ENCODE results near the gene DDX24.

Gene DDX24

GRCh38 chr14:94008234-94008633 lies 72.8 kb downstream of the DDX24 start:
- Histone ChIP-seq H3K36me3 (ENCODE audit: control insufficient read depth in 2 of 2, insufficient read depth in 2 of 2, low read length in 2 of 2) (no peaks in the 10 kb centered on the region), H3K9me3 (ENCODE audit: control insufficient read depth in 2 of 2, low read length in 2 of 2) (no peaks in the 10 kb centered on the region), H3K9ac (ENCODE audit: low read length in 2 of 2) (no peak overlapping the region), H3K27me3 (ENCODE audit: control insufficient read depth in 1 of 2, insufficient read depth in 2 of 2, low read length in 2 of 2) (peaks cover 0 to 2% of the 10 kb centered on the region in 2 donors), H3K4me3 (ENCODE audit: low read length in 2 of 2) (no peak overlapping the region), H3K27ac (ENCODE audit: low read length) (no peak overlapping the region), H3K4me1 (ENCODE audit: control insufficient read depth, insufficient read depth, low read length) (peaks cover 3% of the 10 kb centered on the region)

GRCh38 chr14:94005324-94006073 lies 75.5 kb downstream of the DDX24 start:
- Histone ChIP-seq H3K27ac (ENCODE audit: low read length) (no peak overlapping the region), H3K36me3 (ENCODE audit: control insufficient read depth in 2 of 2, insufficient read depth in 2 of 2, low read length in 2 of 2) (no peaks in the 10 kb centered on the region), H3K4me3 (ENCODE audit: low read length in 2 of 2) (no peak overlapping the region), H3K9ac (ENCODE audit: low read length in 2 of 2) (no peak overlapping the region), H3K4me1 (ENCODE audit: control insufficient read depth, insufficient read depth, low read length) (peaks cover 15% of the 10 kb centered on the region), H3K9me3 (ENCODE audit: control insufficient read depth in 2 of 2, low read length in 2 of 2) (no peaks in the 10 kb centered on the region), H3K27me3 (ENCODE audit: control insufficient read depth in 1 of 2, insufficient read depth in 2 of 2, low read length in 2 of 2) (no peaks in the 10 kb centered on the region)

- peaks cover 13% of the 10 kb centered on the region for H3K4me1 ChIP-seq (ENCODE audit: control insufficient read depth, insufficient read depth, low read length)
- H3K4me3 ChIP-seq (ENCODE audit: low read length in 2 of 2): no peak overlapping the region
- H3K27ac ChIP-seq (ENCODE audit: low read length): no peak overlapping the region
- H3K9me3 ChIP-seq (ENCODE audit: control insufficient read depth in 2 of 2, low read length in 2 of 2): no peaks in the 10 kb centered on the region
- no peak overlapping the region for H3K9ac ChIP-seq (ENCODE audit: low read length in 2 of 2)
- no peaks in the 10 kb centered on the region for H3K27me3 ChIP-seq (ENCODE audit: control insufficient read depth in 1 of 2, insufficient read depth in 2 of 2, low read length in 2 of 2)
- H3K36me3 ChIP-seq (ENCODE audit: control insufficient read depth in 2 of 2, insufficient read depth in 2 of 2, low read length in 2 of 2): no peaks in the 10 kb centered on the region
Observed at GRCh38 chr14:94004015-94004414, 77.0 kb downstream of the DDX24 start.

- Histone ChIP-seq H3K36me3 (ENCODE audit: control insufficient read depth in 2 of 2, insufficient read depth in 2 of 2, low read length in 2 of 2) (no peaks in the 10 kb centered on the region), H3K4me3 (ENCODE audit: low read length in 2 of 2) (no peak overlapping the region), H3K27ac (ENCODE audit: low read length) (no peak overlapping the region), H3K9me3 (ENCODE audit: control insufficient read depth in 2 of 2, low read length in 2 of 2) (no peaks in the 10 kb centered on the region), H3K4me1 (ENCODE audit: control insufficient read depth, insufficient read depth, low read length) (peaks cover 13% of the 10 kb centered on the region), H3K27me3 (ENCODE audit: control insufficient read depth in 1 of 2, insufficient read depth in 2 of 2, low read length in 2 of 2) (no peaks in the 10 kb centered on the region), H3K9ac (ENCODE audit: low read length in 2 of 2) (no peak overlapping the region)
Observed at GRCh38 chr14:94003397-94003796, 77.6 kb downstream of the DDX24 start.

- H3K9ac ChIP-seq (ENCODE audit: low read length in 2 of 2): no peak overlapping the region
- H3K4me1 ChIP-seq (ENCODE audit: control insufficient read depth, insufficient read depth, low read length): peaks cover 29% of the 10 kb centered on the region
- no peak overlapping the region for H3K27ac ChIP-seq (ENCODE audit: low read length)
- H3K36me3 ChIP-seq (ENCODE audit: control insufficient read depth in 2 of 2, insufficient read depth in 2 of 2, low read length in 2 of 2): no peaks in the 10 kb centered on the region
- H3K4me3 ChIP-seq (ENCODE audit: low read length in 2 of 2): peak overlapping the region; percentile 21 to 58
- no peaks in the 10 kb centered on the region for H3K9me3 ChIP-seq (ENCODE audit: control insufficient read depth in 2 of 2, low read length in 2 of 2)
- H3K27me3 ChIP-seq (ENCODE audit: control insufficient read depth in 1 of 2, insufficient read depth in 2 of 2, low read length in 2 of 2): no peaks in the 10 kb centered on the region
Observed at GRCh38 chr14:94001501-94002396, 79.3 kb downstream of the DDX24 start.

GRCh38 chr14:94001016-94001415 lies 80.0 kb downstream of the DDX24 start:
- no peaks in the 10 kb centered on the region for H3K9me3 ChIP-seq (ENCODE audit: control insufficient read depth in 2 of 2, low read length in 2 of 2)
- peak overlapping the region in 1 of 2 donors; percentile 39 for H3K9ac ChIP-seq (ENCODE audit: low read length in 2 of 2)
- H3K4me3 ChIP-seq (ENCODE audit: low read length in 2 of 2): peak overlapping the region in 1 of 2 donors; percentile 22
- peaks cover 36% of the 10 kb centered on the region for H3K4me1 ChIP-seq (ENCODE audit: control insufficient read depth, insufficient read depth, low read length)
- H3K27ac ChIP-seq (ENCODE audit: low read length): no peak overlapping the region
- no peaks in the 10 kb centered on the region for H3K27me3 ChIP-seq (ENCODE audit: control insufficient read depth in 1 of 2, insufficient read depth in 2 of 2, low read length in 2 of 2)
- H3K36me3 ChIP-seq (ENCODE audit: control insufficient read depth in 2 of 2, insufficient read depth in 2 of 2, low read length in 2 of 2): no peaks in the 10 kb centered on the region

- Histone ChIP-seq H3K36me3 (ENCODE audit: control insufficient read depth in 2 of 2, insufficient read depth in 2 of 2, low read length in 2 of 2) (no peaks in the 10 kb centered on the region), H3K27ac (ENCODE audit: low read length) (no peak overlapping the region), H3K9ac (ENCODE audit: low read length in 2 of 2) (no peak overlapping the region), H3K4me3 (ENCODE audit: low read length in 2 of 2) (no peak overlapping the region), H3K4me1 (ENCODE audit: control insufficient read depth, insufficient read depth, low read length) (peaks cover 43% of the 10 kb centered on the region), H3K9me3 (ENCODE audit: control insufficient read depth in 2 of 2, low read length in 2 of 2) (no peaks in the 10 kb centered on the region), H3K27me3 (ENCODE audit: control insufficient read depth in 1 of 2, insufficient read depth in 2 of 2, low read length in 2 of 2) (no peaks in the 10 kb centered on the region)
Observed at GRCh38 chr14:94000267-94000666, 80.7 kb downstream of the DDX24 start.

- no peak overlapping the region for H3K27ac ChIP-seq (ENCODE audit: low read length)
- no peak overlapping the region for H3K9ac ChIP-seq (ENCODE audit: low read length in 2 of 2)
- peaks cover 48% of the 10 kb centered on the region for H3K4me1 ChIP-seq (ENCODE audit: control insufficient read depth, insufficient read depth, low read length)
- no peak overlapping the region for H3K4me3 ChIP-seq (ENCODE audit: low read length in 2 of 2)
- no peaks in the 10 kb centered on the region for H3K9me3 ChIP-seq (ENCODE audit: control insufficient read depth in 2 of 2, low read length in 2 of 2)
- H3K36me3 ChIP-seq (ENCODE audit: control insufficient read depth in 2 of 2, insufficient read depth in 2 of 2, low read length in 2 of 2): no peaks in the 10 kb centered on the region
- no peaks in the 10 kb centered on the region for H3K27me3 ChIP-seq (ENCODE audit: control insufficient read depth in 1 of 2, insufficient read depth in 2 of 2, low read length in 2 of 2)
Observed at GRCh38 chr14:93999573-93999972, 81.4 kb downstream of the DDX24 start.

- H3K9me3 ChIP-seq (ENCODE audit: control insufficient read depth in 2 of 2, low read length in 2 of 2): no peaks in the 10 kb centered on the region
- no peaks in the 10 kb centered on the region for H3K27me3 ChIP-seq (ENCODE audit: control insufficient read depth in 1 of 2, insufficient read depth in 2 of 2, low read length in 2 of 2)
- H3K4me1 ChIP-seq (ENCODE audit: control insufficient read depth, insufficient read depth, low read length): peaks cover 51% of the 10 kb centered on the region
- no peak overlapping the region for H3K27ac ChIP-seq (ENCODE audit: low read length)
- no peaks in the 10 kb centered on the region for H3K36me3 ChIP-seq (ENCODE audit: control insufficient read depth in 2 of 2, insufficient read depth in 2 of 2, low read length in 2 of 2)
- H3K4me3 ChIP-seq (ENCODE audit: low read length in 2 of 2): no peak overlapping the region
- no peak overlapping the region for H3K9ac ChIP-seq (ENCODE audit: low read length in 2 of 2)
Observed at GRCh38 chr14:93998871-93999403, 82.1 kb downstream of the DDX24 start.

All from stomach smooth muscle (tissue), 2 donors.